Spleen (tissue), 7 donors: ENCODE data around the gene DMBT1.
"Not testable (repeated sequence)": the region's sequence is repeated elsewhere in the genome, so short reads cannot be mapped to it uniquely, and the experiment has no call there.

Experiments used
- POLR2A ChIP-seq, 3 donors: fragments of 450-650 bp; IDR thresholded peaks; one replicate each; pipeline ENCODE4 v1.5.1; 2017; ENCODE audit warnings: antibody characterized with exemption in 3 of 3, mild to moderate bottlenecking in 1 of 3
- TF ChIP-seq, protein P1 (sequence below), 11 experiments: fragments of 200-600 bp in 7 of 11; fragments of 450-650 bp in 4 of 11; sonication (generic) in 4 of 11; IDR thresholded peaks in 8 of 11; conservative IDR thresholded peaks in 3 of 11; 1 replicate in 7 of 11; 2 replicates in 4 of 11; pipeline versions ENCODE4 v1.4.0 to v1.8.0; 2016 to 2021; ENCODE audit warnings: antibody characterized with exemption in 11 of 11, inconsistent platforms in 4 of 11, mild to moderate bottlenecking in 1 of 11
- donor health status: DM: no; HTN: no; CAD: no; lungs with moderate emphysema.
- donor health status: DM: no; HTN: no; CAD: no.
- donor health status: DM: no; HTN: no; CAD: no.

DNA sequence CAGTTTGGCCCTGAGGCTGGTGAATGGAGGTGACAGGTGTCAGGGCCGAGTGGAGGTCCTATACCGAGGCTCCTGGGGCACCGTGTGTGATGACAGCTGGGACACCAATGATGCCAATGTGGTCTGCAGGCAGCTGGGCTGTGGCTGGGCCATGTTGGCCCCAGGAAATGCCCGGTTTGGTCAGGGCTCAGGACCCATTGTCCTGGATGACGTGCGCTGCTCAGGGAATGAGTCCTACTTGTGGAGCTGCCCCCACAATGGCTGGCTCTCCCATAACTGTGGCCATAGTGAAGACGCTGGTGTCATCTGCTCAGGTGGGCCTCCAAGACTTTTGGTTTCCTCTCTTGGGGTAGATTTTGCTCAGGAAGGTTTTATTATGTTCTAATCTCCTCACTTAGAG, 25.5 kb downstream of the DMBT1 start:
- not testable (repeated sequence) for TF ChIP-seq POLR2A (IDR thresholded peaks at IDR 0.05)
- TF ChIP-seq, protein P1, sequence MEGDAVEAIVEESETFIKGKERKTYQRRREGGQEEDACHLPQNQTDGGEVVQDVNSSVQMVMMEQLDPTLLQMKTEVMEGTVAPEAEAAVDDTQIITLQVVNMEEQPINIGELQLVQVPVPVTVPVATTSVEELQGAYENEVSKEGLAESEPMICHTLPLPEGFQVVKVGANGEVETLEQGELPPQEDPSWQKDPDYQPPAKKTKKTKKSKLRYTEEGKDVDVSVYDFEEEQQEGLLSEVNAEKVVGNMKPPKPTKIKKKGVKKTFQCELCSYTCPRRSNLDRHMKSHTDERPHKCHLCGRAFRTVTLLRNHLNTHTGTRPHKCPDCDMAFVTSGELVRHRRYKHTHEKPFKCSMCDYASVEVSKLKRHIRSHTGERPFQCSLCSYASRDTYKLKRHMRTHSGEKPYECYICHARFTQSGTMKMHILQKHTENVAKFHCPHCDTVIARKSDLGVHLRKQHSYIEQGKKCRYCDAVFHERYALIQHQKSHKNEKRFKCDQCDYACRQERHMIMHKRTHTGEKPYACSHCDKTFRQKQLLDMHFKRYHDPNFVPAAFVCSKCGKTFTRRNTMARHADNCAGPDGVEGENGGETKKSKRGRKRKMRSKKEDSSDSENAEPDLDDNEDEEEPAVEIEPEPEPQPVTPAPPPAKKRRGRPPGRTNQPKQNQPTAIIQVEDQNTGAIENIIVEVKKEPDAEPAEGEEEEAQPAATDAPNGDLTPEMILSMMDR (IDR thresholded peaks at IDR 0.05 in 8 of 11, conservative IDR thresholded peaks at IDR 0.05 in 3 of 11) = not testable (repeated sequence)
